ENCODE results near the gene SLC23A2. TPM values are rescaled to one million over a fixed set of nuclear protein-coding genes. Genes with fewer than 3 reads are reported as not detected.

The SLC23A2 gene
- total RNA-seq, 4 donors from 2014 or later, result 17.1 to 22.9 (median 20.1) TPM

DNA sequence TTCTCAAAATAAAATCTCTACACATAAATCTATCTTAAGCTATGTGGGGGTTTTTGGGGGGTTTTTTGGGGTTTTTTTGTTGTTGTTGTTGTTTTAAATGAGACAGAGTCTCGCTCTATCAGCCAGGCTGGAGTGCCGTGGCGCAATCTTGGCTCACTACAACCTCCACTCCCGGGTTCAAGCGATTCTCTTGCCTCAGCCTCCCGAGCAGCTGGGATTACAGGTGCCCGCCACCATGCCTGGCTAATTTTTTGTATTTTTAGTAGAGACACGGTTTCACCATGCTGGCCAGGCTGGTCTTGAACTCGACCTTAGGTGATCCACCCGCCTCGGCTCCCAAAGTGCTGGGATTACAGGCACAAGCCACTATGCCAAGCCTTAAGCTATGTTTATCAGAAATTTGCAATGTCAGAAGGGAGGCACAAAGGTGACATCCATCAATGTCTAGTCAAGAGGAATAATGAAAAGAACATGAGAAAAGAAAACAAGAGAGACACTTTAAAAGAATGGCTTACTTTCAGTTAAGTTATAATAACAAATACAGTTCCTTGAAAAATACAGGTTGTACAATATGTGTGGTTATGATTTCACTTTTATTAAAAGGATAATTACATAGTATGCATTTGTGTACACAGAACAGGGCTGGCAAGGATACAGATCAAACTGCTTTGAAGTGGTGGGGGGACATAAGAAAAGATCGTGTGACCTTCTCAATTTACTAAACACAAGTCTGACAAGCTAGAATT, 28.6 kb downstream of the SLC23A2 start:
- no peak for ATAC-seq (ENCODE audit: low FRiP score)
- DNase-seq (ENCODE audit: low spot score), result no peak
- TF ChIP-seq, protein P1, sequence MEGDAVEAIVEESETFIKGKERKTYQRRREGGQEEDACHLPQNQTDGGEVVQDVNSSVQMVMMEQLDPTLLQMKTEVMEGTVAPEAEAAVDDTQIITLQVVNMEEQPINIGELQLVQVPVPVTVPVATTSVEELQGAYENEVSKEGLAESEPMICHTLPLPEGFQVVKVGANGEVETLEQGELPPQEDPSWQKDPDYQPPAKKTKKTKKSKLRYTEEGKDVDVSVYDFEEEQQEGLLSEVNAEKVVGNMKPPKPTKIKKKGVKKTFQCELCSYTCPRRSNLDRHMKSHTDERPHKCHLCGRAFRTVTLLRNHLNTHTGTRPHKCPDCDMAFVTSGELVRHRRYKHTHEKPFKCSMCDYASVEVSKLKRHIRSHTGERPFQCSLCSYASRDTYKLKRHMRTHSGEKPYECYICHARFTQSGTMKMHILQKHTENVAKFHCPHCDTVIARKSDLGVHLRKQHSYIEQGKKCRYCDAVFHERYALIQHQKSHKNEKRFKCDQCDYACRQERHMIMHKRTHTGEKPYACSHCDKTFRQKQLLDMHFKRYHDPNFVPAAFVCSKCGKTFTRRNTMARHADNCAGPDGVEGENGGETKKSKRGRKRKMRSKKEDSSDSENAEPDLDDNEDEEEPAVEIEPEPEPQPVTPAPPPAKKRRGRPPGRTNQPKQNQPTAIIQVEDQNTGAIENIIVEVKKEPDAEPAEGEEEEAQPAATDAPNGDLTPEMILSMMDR (IDR thresholded peaks at IDR 0.05), result no peak

DNA sequence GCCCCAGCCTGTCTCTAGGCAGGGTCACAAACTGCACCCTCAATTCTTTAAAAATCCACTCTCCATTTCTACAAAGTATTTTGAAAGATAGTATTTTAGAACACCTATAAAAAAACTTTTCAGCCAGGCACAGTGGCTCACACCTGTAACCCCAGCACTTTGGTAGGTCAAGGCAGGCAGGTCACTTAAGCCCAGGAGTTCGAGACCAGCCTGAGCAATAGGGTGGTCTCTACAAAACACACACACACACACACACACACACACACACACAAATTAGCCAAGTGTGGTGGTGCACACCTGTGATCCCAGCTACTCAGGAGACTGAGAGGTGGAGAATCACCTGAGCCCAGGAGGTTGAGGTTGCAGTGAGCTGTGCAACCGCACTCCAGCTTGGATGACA, 30.2 kb downstream of the SLC23A2 start:
- DNase-seq (ENCODE audit: low spot score) (no peak), ATAC-seq (ENCODE audit: low FRiP score) (no peak)
- TF ChIP-seq, protein P1 (IDR thresholded peaks at IDR 0.05), result no peak

DNA sequence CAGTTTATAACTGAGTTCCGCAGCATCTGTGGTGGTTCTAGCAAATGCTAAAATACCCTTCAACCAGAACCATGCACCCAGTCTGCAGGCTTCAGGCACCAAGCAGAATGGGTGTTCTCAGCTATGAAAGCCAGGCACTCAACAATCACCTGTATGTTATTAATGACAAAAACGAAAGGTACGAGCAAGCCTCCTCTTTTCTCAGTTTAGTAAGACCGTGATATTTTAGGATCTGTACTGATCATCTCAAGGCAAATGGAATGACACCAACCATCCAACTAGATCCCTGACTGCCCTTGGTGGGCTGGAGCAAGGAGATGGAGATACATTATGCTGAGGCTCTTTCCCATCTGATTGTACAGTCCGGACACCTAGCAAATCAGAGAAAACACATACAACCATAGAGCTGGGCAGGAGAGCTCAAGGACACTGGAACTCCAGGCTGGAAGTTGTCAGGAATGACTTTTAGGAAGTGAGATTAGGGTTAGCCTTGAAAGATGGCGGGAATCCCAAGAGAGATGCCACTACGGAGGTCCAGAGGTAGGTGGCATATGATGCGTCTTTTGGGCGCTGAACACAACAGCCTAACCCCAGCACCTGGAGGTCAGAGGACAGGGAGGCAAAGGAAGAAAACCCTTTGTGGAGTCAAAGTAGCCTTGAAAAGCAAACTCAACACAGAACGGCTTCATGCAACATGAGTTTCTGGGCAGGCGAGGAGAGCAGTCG, 33.4 kb downstream of the SLC23A2 start:
- TF ChIP-seq, protein P1 (IDR thresholded peaks at IDR 0.05), result no peak
- DNase-seq (ENCODE audit: low spot score) (no peak), ATAC-seq (ENCODE audit: low FRiP score) (no peak)

DNA sequence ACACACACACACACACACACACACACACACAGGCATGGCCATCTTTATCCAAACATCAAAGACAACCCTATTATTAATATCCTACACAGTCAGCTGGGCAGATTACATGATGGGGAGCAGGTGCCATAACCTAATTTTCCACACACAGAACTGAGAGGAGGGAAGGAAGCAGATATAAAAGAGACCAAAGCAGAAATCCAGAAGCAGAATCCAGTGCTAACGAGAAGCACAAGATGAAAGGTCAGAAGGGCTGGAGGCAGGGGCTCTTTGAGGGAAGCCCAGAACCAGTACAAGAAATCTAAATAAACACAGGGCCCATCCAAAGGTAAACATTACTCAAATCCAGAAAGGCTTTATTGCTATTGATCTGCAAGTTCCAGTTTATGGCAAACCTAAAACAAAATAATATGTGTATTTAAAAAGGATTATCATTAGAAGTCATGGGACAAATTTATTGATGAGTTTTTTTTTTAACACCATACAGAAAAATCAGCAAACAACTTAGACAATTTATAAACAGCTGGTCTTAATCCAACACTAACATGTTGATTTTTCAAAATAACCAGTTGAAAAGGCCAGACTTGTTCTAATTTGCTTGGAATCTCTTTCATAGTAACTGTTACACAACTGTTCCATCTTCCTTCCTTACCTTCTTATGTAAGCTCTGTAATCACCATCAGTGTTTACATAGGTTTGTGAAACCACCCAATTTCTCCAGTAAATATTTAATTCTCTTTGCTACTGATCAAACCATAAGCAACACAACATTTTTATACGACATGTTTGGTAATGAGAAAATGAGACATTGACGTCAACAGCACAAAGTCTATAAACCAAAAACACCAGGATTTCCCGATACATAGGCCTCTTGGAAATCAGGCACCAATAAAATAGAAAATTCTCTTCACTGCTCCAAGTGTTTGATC, 34.2 kb downstream of the SLC23A2 start:
- TF ChIP-seq, protein P1 (IDR thresholded peaks at IDR 0.05), result no peak
- ATAC-seq (ENCODE audit: low FRiP score), result no peak

DNA sequence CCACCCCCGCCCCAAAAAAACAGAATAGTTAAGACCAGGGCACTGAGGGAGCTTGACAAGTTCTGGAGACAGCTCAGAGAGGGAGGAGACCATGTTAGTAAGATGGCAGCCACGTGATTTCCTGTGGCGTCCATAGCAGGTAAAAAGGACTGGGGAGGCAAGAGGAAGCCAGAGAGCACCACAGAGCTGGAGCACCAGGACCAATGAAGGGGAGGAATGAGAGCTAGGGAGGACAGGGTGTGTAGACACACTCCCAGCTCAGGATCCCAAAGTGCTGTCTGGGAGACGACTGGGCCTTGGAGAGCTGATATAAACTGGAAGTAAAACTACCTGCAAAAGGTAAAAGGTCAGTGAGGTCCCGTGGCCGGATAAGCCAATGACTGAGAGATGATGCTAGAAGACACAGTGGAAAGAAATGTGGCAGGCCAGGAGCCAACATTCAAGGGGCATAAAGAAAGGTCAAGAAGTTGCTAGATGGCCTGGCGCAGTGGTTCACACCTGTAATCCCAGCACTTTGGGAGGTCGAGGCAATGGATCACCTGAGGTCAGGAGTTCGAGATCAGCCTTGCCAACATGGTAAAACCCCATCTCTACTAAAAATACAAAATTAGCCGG, 39.0 kb downstream of the SLC23A2 start:
- DNase-seq (ENCODE audit: low spot score), result no peak
- no peak for ATAC-seq (ENCODE audit: low FRiP score)
- TF ChIP-seq, protein P1 (IDR thresholded peaks at IDR 0.05), result no peak

More for the DNA sequence above, 34.2 kb downstream of the SLC23A2 start:
- DNase-seq (ENCODE audit: low spot score), result no peak

DNA sequence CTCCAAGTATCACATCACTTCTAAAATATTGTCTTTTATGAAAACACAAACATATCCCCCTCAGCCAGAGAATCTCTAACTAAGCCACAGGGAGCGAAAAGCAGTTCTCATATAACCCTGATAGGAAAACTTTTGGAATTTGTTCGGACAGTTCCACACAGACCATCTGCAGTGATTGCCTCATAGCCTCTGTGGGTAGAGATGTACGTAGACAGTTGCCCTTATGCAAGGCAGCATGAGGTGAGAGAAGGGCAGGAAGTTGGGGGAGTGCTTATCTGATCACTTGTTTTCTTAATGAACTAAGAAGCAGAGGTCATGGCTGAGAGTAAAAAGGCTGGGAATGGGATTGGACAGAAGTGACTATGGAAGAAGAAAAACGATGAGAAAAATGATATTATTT, 39.6 kb downstream of the SLC23A2 start:
- DNase-seq (ENCODE audit: low spot score) (no peak), ATAC-seq (ENCODE audit: low FRiP score) (peak; percentile 82)
- TF ChIP-seq, protein P1 (IDR thresholded peaks at IDR 0.05), result no peak
